Smooth muscle cell (in vitro differentiated cells): ENCODE measurements around the gene CCDC110. TPM values are rescaled to one million over a fixed set of nuclear protein-coding genes. Genes with fewer than 3 reads are reported as not detected.

Experiments
- DNase-seq: peaks from one replicate; lab custom pipeline; 2025; ENCODE audit not compliant: unreplicated experiment; lab: John Stamatoyannopoulos, UW
- H2AFZ ChIP-seq: fragments of 200-600 bp; sonication (generic); 2 replicates; pipeline ENCODE4 v1.6.0; 2016; ENCODE audit warnings: antibody characterized with exemption, low read depth, mild to moderate bottlenecking
- H3F3A ChIP-seq: fragments of 200-600 bp; sonication (generic); 2 replicates; pipeline ENCODE4 v1.6.0; 2017; ENCODE audit warnings: antibody characterized with exemption, low read depth
- H3K27ac ChIP-seq: fragments of 200-600 bp; sonication (generic); 2 replicates; pipeline ENCODE4 v1.5.1; 2016; ENCODE audit warnings: low read depth, mild to moderate bottlenecking
- H3K27me3 ChIP-seq: fragments of 200-600 bp; sonication (generic); 2 replicates; pipeline ENCODE4 v1.6.1; 2016; ENCODE audit warnings: low read depth, mild to moderate bottlenecking
- H3K36me3 ChIP-seq: fragments of 200-600 bp; sonication (generic); 2 replicates; pipeline ENCODE4 v1.5.1; 2016; ENCODE audit warnings: low read depth
- H3K4me1 ChIP-seq: fragments of 200-600 bp; sonication (generic); 2 replicates; pipeline ENCODE4 v1.5.1; 2016; ENCODE audit warnings: low read depth
- H3K4me2 ChIP-seq: fragments of 200-600 bp; sonication (generic); 2 replicates; pipeline ENCODE4 v1.6.0; 2016; ENCODE audit warnings: mild to moderate bottlenecking
- H3K4me3 ChIP-seq: fragments of 200-600 bp; sonication (generic); 2 replicates; pipeline ENCODE4 v1.5.1; 2016; ENCODE audit warnings: mild to moderate bottlenecking
- H3K79me2 ChIP-seq: fragments of 200-600 bp; sonication (generic); 2 replicates; pipeline ENCODE4 v1.6.0; 2016; ENCODE audit warnings: low read depth, mild to moderate bottlenecking
- H3K9ac ChIP-seq: fragments of 200-600 bp; sonication (generic); 2 replicates; pipeline ENCODE4 v1.6.0; 2016; ENCODE audit warnings: low read depth
- H3K9me3 ChIP-seq: fragments of 200-600 bp; sonication (generic); replicated peaks from 2 replicates; pipeline ENCODE4 v1.5.1; 2016; ENCODE audit warnings: low read depth
- H4K20me1 ChIP-seq: fragments of 200-600 bp; sonication (generic); 2 replicates; pipeline ENCODE4 v1.6.0; 2016; ENCODE audit warnings: low read depth
- WGBS: methylation state at CpG from one replicate; pipeline ENCODE4 v1.1.7; 2016; ENCODE audit warnings: low lambda C conversion rate; 5-methylcytosine and 5-hydroxymethylcytosine counted together
- polyA plus RNA-seq: library from polyadenylated mRNA; unstranded; fragments of >200 nt; fragmentation: Nextera tagmentation; extraction: Ambion mirVana; gene quantifications from 2 replicates; pipeline ENCODE4 v1.2.1, GENCODE V29; 2016
- total RNA-seq: library from RNA; depleted of rRNA; stranded (reverse); fragments of >200 nt; gene quantifications from 2 replicates; pipeline ENCODE4 v1.2.3, GENCODE V29; 2014
- TF ChIP-seq, protein P1 (sequence below): fragments of 200-600 bp; sonication (generic); IDR thresholded peaks from 2 replicates; pipeline ENCODE4 v1.5.1; 2017; ENCODE audit warnings: borderline replicate concordance, mild to moderate bottlenecking, antibody characterized with exemption; ENCODE audit not compliant: insufficient read depth, poor library complexity, severe bottlenecking

CCDC110 gene
- total and polyA plus RNA-seq, 2 experiments from 2014 or later, result 2.3 to 2.5 TPM

DNA sequence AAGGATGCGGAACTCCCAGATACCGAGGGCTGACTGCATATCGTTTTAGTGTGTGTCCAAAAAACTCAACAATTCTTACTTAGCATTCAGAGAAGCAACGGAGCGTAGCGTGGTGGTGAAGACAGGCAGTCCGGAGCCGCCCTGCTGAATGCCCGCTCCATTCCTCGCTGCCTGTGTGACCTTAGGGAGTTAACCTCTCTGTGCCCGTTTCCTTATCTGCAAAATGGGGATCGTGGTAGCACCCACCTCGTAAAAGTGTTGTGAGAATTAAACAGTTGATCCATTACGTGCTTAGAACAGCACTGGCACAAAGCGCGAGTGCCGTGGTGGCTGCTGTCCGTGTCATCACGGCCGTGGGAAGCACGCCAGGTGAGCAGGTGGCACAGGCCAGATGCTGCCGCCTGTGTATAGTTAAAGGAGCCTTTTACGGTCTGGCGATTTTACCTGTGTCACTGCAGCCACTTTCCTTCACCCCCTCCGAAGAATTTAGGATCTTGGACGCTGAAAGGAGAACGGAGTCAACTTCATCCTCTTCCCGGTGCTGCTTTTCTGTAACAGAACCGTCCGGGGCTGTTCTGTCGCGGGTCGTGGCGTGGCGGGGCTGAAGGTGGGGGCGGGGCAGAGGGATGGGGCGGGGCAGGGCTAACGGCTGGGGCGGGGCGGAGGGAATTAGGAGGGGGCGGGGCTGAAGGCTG lies 885 bp downstream of the CCDC110 start:
- H3K27me3 ChIP-seq, result no peaks in the 10 kb centered on the region
- H4K20me1 ChIP-seq, result no peaks in the 10 kb centered on the region
- H2AFZ ChIP-seq, result peak overlapping the region; percentile 100
- no peaks in the 10 kb centered on the region for H3F3A ChIP-seq
- DNase-seq, result no peak
- peak overlapping the region; percentile 99 for H3K4me2 ChIP-seq
- no peak overlapping the region for H3K27ac ChIP-seq
- H3K4me1 ChIP-seq, result no peaks in the 10 kb centered on the region
- 7% methylated on average over 40 of the region's 41 CpGs for WGBS
- H3K4me3 ChIP-seq, result peak overlapping the region; percentile 84
- no peaks in the 10 kb centered on the region for H3K9me3 ChIP-seq
- H3K9ac ChIP-seq, result peak overlapping the region; percentile 65
- H3K36me3 ChIP-seq, result no peaks in the 10 kb centered on the region
- TF ChIP-seq, protein P1, sequence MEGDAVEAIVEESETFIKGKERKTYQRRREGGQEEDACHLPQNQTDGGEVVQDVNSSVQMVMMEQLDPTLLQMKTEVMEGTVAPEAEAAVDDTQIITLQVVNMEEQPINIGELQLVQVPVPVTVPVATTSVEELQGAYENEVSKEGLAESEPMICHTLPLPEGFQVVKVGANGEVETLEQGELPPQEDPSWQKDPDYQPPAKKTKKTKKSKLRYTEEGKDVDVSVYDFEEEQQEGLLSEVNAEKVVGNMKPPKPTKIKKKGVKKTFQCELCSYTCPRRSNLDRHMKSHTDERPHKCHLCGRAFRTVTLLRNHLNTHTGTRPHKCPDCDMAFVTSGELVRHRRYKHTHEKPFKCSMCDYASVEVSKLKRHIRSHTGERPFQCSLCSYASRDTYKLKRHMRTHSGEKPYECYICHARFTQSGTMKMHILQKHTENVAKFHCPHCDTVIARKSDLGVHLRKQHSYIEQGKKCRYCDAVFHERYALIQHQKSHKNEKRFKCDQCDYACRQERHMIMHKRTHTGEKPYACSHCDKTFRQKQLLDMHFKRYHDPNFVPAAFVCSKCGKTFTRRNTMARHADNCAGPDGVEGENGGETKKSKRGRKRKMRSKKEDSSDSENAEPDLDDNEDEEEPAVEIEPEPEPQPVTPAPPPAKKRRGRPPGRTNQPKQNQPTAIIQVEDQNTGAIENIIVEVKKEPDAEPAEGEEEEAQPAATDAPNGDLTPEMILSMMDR, result no peak
- H3K79me2 ChIP-seq, result no peaks in the 10 kb centered on the region

DNA sequence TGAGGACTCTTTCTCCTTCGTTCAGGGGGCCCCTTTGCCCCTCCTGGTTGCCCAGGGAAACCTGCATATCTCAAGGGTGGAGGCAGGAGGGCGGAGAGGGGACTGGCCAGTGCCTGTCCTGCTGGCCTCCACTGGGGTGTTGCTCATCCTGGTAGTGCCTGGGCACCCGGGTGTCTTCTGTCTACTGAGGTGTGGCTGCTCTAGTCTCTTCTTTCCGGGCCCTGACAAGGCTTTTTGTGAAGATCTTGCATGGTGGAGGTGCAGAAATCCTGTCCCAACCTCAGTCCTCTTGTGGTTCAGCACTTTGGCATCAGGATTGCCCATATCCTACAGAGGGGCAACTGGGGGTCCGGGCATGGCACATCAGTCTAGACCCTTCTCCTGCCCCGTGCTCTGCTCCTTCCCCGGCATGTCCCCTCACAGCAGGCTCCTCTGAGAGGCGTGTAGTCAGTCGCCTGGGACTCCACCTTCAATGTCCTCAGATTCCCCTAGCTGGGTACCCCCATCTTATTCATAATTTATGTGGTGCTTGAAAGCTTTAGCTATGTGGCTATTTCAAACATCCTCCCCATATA lies 1.9 kb downstream of the CCDC110 start:
- DNase-seq, result no peak
- Histone ChIP-seq H2AFZ (no peak overlapping the region), H3K36me3 (no peaks in the 10 kb centered on the region), H3K9me3 (no peaks in the 10 kb centered on the region), H3K4me2 (no peak overlapping the region), H3F3A (no peaks in the 10 kb centered on the region), H3K4me1 (no peaks in the 10 kb centered on the region), H4K20me1 (no peaks in the 10 kb centered on the region), H3K9ac (no peak overlapping the region), H3K27me3 (no peaks in the 10 kb centered on the region), H3K4me3 (no peak overlapping the region), H3K79me2 (no peaks in the 10 kb centered on the region), H3K27ac (no peak overlapping the region)
- TF ChIP-seq, protein P1, result no peak
- 82% methylated on average over 9 of the region's 9 CpGs for WGBS

DNA sequence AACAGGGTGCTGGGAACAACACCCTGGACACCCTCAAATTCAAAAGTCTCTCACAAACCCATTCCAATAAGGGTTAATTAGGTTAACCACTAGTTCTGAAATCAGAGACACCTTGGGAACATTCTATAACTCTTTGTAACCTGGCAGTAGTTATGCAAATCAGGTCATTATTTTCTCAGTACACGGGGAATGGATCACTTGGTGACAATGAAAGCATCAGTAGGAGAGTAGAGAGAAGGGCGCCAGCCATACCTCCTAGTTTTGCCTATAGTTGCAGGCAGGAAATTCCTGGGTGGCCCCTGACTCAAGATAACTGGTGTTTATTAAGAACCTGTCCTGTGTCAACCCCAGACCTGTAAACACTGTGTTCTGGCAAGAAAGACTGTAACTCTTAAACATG lies 2.5 kb downstream of the CCDC110 start:
- H4K20me1 ChIP-seq, result no peaks in the 10 kb centered on the region
- H3F3A ChIP-seq, result no peaks in the 10 kb centered on the region
- TF ChIP-seq, protein P1, result no peak
- no peaks in the 10 kb centered on the region for H3K4me1 ChIP-seq
- no peak for DNase-seq
- 86% methylated on average over 2 of the region's 2 CpGs for WGBS
- no peak overlapping the region for H3K27ac ChIP-seq
- H3K27me3 ChIP-seq, result no peaks in the 10 kb centered on the region
- H3K4me3 ChIP-seq, result no peak overlapping the region
- no peaks in the 10 kb centered on the region for H3K36me3 ChIP-seq
- H2AFZ ChIP-seq, result no peak overlapping the region
- H3K4me2 ChIP-seq, result no peak overlapping the region
- no peaks in the 10 kb centered on the region for H3K9me3 ChIP-seq
- H3K79me2 ChIP-seq, result no peaks in the 10 kb centered on the region
- no peak overlapping the region for H3K9ac ChIP-seq

DNA sequence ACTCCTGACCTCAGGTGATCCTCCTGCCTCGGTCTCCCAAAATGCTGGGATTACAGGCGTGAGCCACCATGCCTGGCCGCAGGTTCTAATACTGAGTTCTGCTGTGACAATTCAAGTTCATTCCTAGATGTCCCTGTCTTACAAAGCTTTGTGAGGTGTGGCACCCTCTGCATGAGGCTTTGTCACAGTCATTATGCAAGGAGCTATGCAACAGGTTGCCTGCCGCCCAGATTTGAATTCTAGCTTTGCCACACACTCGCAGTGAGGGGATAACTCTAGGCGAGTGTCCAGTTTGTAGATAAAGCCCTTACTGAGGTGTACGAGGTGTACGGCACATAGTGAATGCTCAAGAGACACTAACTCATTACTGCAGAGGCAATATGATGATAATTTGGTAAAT lies 3.5 kb downstream of the CCDC110 start:
- Histone ChIP-seq H3K79me2 (no peaks in the 10 kb centered on the region), H3K36me3 (no peaks in the 10 kb centered on the region), H3K4me3 (no peak overlapping the region), H3K27me3 (no peaks in the 10 kb centered on the region), H3K4me1 (no peaks in the 10 kb centered on the region), H3F3A (no peaks in the 10 kb centered on the region), H2AFZ (no peak overlapping the region), H4K20me1 (no peaks in the 10 kb centered on the region), H3K27ac (no peak overlapping the region), H3K9ac (no peak overlapping the region), H3K9me3 (no peaks in the 10 kb centered on the region), H3K4me2 (no peak overlapping the region)
- TF ChIP-seq, protein P1, result no peak
- WGBS, result 92% methylated on average over 8 of the region's 8 CpGs
- DNase-seq, result no peak
